HL-60 (cell line): ENCODE measurements around the gene THBS3.

Experiments used
- DNase-seq, 2 experiments: peaks; one replicate each; pipeline ENCODE4 v3.0.0-alpha.2; 2010 to 2020; ENCODE audit warnings: low read depth in 1 of 2, low spot score in 1 of 2
- H3K27ac ChIP-seq: fragments of 250-450 bp; sonication (Bioruptor Pico); replicated peaks from 2 replicates; pipeline ENCODE4 v1.5.1; 2020; ENCODE audit warnings: mild to moderate bottlenecking, moderate library complexity
- H3K27me3 ChIP-seq: fragments of 250-450 bp; sonication (Bioruptor Pico); 2 replicates; pipeline ENCODE4 v1.5.1; 2021; ENCODE audit warnings: mild to moderate bottlenecking, moderate library complexity; ENCODE audit not compliant: insufficient read depth, poor library complexity, severe bottlenecking
- H3K4me3 ChIP-seq: replicated peaks from 2 replicates; pipeline ENCODE4 v1.5.1; 2011; ENCODE audit warnings: mild to moderate bottlenecking, control low read depth, low read length; ENCODE audit not compliant: insufficient read depth
- GABPA ChIP-seq: IDR thresholded peaks from 2 replicates; pipeline ENCODE4 v1.6.1; 2012; ENCODE audit warnings: low read depth
- POLR2AphosphoS5 ChIP-seq: IDR thresholded peaks from 2 replicates; pipeline ENCODE4 v1.6.1; 2012; ENCODE audit warnings: low read depth
- SPI1 ChIP-seq: IDR thresholded peaks from 2 replicates; pipeline ENCODE4 v1.6.1; 2012; ENCODE audit warnings: low read depth, mild to moderate bottlenecking, borderline replicate concordance
- long read RNA-seq: library from polyadenylated mRNA; unstranded; transcript quantifications from one replicate; pipeline ENCODE4 v2.0.0, GENCODE V29; 2020
- TF ChIP-seq, protein P1 (sequence below): IDR thresholded peaks from 2 replicates; pipeline ENCODE4 v1.6.1; 2012; ENCODE audit warnings: low read depth; ENCODE audit not compliant: insufficient replicate concordance
- TF ChIP-seq, protein P2 (sequence below): IDR thresholded peaks from one replicate; pipeline ENCODE4 v1.5.1; 2011; ENCODE audit warnings: low read length, control low read depth, inconsistent platforms; ENCODE audit not compliant: insufficient read depth

Gene THBS3
- long read RNA-seq, partial matches to known transcripts = 0 of 10 reads
- long read RNA-seq, other reads (novel, unspliced or antisense) = 5 of 10 reads

DNA sequence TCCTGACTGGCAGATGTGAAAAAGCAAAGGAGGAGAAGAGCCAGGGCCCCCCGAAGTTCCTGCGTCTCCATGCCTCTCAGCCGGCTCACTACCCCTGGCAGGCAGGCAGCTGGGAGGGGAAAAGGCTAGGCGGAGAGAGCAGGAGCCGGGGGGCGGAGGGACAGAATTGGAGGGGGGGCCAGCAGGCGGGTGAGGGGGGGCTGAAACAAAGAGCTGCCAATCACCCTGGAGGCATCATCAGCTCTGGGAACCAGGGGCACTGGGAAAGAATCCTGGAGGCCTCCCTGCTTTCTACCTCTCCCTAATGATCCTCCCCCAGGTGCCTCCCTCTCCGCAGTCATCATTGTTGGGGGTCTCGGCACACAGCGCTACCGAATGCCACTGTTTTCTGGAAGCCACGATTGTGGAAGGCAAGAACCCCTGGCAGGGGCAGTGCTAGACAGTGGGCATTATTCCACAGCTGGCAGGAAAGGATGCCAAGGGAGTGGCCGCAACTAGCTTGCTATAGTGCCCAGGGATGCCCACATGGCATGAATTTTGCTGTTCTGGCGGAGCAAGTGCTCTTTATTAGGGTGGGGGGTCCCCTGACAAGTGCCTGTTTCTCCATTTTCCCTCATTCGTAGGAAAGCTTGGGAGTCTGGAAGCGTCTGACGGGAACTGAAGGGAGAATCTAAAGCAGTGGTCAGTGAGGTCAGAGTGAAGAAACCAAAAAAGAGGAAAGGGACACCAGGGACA lies at the start of gene THBS3:
Gene THBS3, minus strand, starts transcription at position 92 of the 735 bp plus-strand sequence. Its CDS starts 21 bp downstream, at position 71.
- peak within 1 kb of the TSS; percentile 99 for H3K27ac ChIP-seq
- no peaks in the 10 kb centered on the region for H3K27me3 ChIP-seq
- H3K4me3 ChIP-seq = peak within 1 kb of the TSS; percentile 99
- no peak for DNase-seq
- TF ChIP-seq, protein P1, sequence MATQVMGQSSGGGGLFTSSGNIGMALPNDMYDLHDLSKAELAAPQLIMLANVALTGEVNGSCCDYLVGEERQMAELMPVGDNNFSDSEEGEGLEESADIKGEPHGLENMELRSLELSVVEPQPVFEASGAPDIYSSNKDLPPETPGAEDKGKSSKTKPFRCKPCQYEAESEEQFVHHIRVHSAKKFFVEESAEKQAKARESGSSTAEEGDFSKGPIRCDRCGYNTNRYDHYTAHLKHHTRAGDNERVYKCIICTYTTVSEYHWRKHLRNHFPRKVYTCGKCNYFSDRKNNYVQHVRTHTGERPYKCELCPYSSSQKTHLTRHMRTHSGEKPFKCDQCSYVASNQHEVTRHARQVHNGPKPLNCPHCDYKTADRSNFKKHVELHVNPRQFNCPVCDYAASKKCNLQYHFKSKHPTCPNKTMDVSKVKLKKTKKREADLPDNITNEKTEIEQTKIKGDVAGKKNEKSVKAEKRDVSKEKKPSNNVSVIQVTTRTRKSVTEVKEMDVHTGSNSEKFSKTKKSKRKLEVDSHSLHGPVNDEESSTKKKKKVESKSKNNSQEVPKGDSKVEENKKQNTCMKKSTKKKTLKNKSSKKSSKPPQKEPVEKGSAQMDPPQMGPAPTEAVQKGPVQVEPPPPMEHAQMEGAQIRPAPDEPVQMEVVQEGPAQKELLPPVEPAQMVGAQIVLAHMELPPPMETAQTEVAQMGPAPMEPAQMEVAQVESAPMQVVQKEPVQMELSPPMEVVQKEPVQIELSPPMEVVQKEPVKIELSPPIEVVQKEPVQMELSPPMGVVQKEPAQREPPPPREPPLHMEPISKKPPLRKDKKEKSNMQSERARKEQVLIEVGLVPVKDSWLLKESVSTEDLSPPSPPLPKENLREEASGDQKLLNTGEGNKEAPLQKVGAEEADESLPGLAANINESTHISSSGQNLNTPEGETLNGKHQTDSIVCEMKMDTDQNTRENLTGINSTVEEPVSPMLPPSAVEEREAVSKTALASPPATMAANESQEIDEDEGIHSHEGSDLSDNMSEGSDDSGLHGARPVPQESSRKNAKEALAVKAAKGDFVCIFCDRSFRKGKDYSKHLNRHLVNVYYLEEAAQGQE = no peak
- TF ChIP-seq POLR2AphosphoS5 (no peak), SPI1 (peak; percentile 16; the same call in 1 of the 2 replicates)

DNA sequence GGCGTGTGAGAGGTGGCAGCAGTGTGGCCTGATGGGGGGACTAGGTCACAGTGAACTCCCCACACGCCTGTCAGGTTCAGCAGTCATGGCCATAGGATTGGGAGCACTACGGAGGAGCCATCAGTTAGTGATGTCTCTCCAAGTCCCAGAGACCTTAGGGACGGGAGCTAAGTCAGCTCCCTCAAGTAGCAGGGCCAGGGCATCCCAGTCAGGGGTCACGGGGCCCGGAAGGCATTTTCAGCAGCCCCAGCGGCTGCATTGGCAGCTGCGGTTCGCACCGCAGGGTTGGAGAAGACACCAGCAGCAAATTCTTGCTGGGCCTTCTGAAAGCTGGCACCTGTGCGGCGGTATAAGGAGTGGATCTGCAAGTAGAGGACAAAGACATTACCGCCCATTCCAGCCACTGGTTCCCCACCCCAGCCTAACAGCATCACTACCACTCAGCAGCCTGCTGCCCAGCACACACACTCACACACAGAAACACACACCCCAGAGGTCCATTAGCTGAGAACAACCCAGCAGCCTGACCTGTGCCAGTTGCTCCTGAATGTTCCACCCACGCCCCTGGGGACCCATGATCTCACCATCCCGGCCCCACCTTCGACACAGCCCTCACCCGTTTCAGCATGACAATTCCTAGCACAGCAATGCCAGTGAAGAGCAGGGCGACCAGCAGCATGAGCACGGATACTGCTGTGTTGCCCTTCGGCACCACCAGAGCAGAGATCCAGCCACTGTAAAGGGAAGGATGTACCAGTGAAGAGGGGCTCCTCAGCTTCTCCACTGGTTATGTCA lies 48.6 kb upstream of the THBS3 start:
- TF ChIP-seq POLR2AphosphoS5 (no peak), GABPA (no peak), SPI1 (no peak)
- TF ChIP-seq, protein P1 = no peak
- TF ChIP-seq, protein P2, sequence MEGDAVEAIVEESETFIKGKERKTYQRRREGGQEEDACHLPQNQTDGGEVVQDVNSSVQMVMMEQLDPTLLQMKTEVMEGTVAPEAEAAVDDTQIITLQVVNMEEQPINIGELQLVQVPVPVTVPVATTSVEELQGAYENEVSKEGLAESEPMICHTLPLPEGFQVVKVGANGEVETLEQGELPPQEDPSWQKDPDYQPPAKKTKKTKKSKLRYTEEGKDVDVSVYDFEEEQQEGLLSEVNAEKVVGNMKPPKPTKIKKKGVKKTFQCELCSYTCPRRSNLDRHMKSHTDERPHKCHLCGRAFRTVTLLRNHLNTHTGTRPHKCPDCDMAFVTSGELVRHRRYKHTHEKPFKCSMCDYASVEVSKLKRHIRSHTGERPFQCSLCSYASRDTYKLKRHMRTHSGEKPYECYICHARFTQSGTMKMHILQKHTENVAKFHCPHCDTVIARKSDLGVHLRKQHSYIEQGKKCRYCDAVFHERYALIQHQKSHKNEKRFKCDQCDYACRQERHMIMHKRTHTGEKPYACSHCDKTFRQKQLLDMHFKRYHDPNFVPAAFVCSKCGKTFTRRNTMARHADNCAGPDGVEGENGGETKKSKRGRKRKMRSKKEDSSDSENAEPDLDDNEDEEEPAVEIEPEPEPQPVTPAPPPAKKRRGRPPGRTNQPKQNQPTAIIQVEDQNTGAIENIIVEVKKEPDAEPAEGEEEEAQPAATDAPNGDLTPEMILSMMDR = no peak
- Histone ChIP-seq H3K27ac (no peak overlapping the region), H3K27me3 (no peaks in the 10 kb centered on the region), H3K4me3 (no peak overlapping the region)
- no peak for DNase-seq

DNA sequence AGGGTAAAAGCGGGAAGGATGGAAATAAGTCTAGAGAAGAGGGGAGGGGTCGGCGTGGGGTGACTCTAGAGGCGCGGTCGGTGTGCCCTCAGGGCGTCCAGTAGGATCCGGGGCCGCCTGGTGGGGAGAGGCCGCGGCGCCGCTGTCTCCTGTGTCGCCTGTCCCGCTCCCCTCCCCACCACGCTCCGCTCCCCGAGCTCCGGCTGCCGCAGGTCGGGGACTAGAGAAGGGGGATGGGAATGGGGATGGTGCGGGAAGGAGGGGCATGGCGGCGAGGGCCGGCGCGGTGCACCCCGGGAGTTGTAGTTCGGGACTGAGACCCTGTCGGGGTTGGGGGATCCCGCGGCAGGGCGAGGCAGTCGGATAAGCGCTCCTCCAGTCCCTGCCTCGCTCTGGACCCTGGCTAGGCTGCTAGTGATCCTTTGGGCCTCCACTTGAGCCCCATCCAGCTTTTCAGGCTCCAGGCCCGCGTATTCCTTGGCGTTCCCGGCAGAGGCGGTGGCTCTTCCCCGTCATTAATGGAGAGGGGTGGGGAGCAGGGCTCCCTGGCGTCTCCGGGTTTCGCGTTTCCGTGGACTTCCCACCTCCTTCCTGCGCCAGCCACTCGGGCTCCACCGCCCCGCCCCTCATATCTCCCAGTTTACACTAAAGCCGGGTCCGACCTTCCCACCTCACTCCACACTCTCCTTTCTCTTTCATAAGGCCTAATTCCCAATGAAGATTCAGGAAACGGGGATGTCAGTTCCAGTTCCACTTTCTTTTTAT lies 47.7 kb upstream of the THBS3 start, which contains the start of gene ENTREP3:
Gene ENTREP3, minus strand, starts transcription at position 241 of the 765 bp plus-strand sequence. CDS start 606 bp downstream, outside the sequence.
- TF ChIP-seq POLR2AphosphoS5 = peak; percentile 59; the same call in 1 of the 2 replicates
- TF ChIP-seq, protein P2 = no peak
- Histone ChIP-seq H3K27me3 (no peaks in the 10 kb centered on the region), H3K4me3 (peak within 1 kb of the TSS; percentile 80), H3K27ac (peak within 1 kb of the TSS; percentile 48)
- peak; percentile 70 to 75 for DNase-seq
